ENCODE results near the gene SPIRE1.

DNA sequence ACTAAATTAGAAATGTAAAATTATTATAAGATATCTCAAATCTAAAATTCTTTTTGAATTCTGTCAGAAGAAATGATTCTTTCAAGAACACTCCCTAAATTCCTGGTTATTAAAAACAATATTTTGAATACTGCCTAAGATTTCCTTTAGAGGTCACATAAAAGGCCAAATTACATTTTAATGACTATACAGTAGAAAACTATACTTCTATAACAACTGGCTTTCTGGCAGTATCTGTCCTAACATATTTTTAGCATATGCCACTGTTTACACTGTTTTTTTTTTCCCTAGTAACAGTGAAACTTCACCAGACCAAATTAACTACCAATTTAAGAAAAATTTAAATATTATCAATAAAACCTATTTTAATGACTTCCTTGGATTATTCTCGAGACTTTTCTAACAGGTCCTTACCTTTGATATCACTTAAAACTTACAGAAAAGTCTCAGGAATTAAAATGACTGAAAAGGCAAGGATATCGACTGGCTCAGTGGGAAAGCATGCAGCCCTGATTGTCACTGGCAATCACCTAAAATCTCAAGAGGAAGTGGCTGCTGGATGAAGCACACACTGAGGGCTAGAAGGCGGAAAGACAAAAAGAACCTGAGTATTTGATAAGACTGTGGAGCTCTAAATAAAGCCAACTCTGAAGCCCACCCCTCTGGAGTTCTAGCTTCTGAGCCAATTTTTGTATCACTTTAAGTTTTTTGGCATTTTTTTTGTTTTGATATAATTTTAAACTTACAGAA, 59.6 kb downstream of the SPIRE1 start:
- TF ChIP-seq CSRNP3 (CRISPR knock-in tag; IDR thresholded peaks at IDR 0.05): no peak
- no peak for TF ChIP-seq ESRRG (CRISPR knock-in tag; IDR thresholded peaks at IDR 0.05)
- no peak for TF ChIP-seq ZFP3 (CRISPR knock-in tag; IDR thresholded peaks at IDR 0.05)
- TF ChIP-seq TCF4 (CRISPR knock-in tag; IDR thresholded peaks at IDR 0.05; ENCODE audit: borderline replicate concordance): no peak
- no peak for TF ChIP-seq GLIS3 (CRISPR knock-in tag; IDR thresholded peaks at IDR 0.05)
